ENCODE results near the gene RALGAPA2. TPM values are rescaled to one million over a fixed set of nuclear protein-coding genes. Genes with fewer than 3 reads are reported as not detected.

RALGAPA2 gene
- total RNA-seq, 1 experiment from 2014 or later = 10.8 TPM

DNA sequence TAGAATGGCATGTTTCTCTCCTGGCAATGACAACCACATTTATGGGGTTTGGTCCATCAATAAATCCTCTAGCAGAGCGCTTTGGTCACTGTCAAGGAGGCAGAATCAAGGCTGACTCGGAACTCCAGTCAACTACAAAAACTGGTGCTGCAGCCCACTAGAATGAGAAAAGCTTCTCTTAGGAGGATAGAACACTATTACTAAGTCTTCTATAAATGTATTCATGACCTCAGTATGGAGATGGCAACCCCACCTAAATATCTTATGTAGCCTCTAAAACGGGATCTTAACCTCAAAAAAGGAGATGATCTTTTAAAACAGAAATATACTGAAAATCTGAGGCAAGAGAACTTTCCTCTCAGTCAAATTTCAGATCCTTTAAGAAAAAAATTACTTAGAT, 68.5 kb downstream of the RALGAPA2 start:
- no peak overlapping the region for H2AFZ ChIP-seq (ENCODE audit: low read depth, low read length, poor library complexity, severe bottlenecking)
- no peak overlapping the region for H3K4me3 ChIP-seq (replicated peaks in 1 of 2; ENCODE audit: low read depth in 1 of 2, low read length in 2 of 2)
- H3K9me2 ChIP-seq (ENCODE audit: insufficient read depth) = no peaks in the 10 kb centered on the region
- TF ChIP-seq YY1 (IDR thresholded peaks at IDR 0.05; ENCODE audit: extremely low read depth, insufficient replicate concordance, low read depth, low read length) (no peak), CTCF (IDR thresholded peaks at IDR 0.05 in 2 of 3, conservative IDR thresholded peaks at IDR 0.05 in 1 of 3; ENCODE audit: borderline replicate concordance in 1 of 3, insufficient read depth in 1 of 3, low read depth in 2 of 3, low read length in 2 of 3) (no peak), EZH2 (IDR thresholded peaks at IDR 0.05) (no peak), POLR2A (IDR thresholded peaks at IDR 0.05; ENCODE audit: borderline replicate concordance, extremely low read depth, insufficient read depth, insufficient read length) (no peak), ZBTB33 (IDR thresholded peaks at IDR 0.05; ENCODE audit: extremely low read depth, insufficient replicate concordance, low read length) (no peak), EZH2phosphoT487 (IDR thresholded peaks at IDR 0.05; ENCODE audit: borderline replicate concordance) (no peak), TCF7L2 (IDR thresholded peaks at IDR 0.05; ENCODE audit: borderline replicate concordance, extremely low read depth, insufficient read depth, insufficient read length) (no peak), RAD21 (IDR thresholded peaks at IDR 0.05; ENCODE audit: low read depth) (no peak), SP1 (IDR thresholded peaks at IDR 0.05; ENCODE audit: low read depth) (no peak), MAX (IDR thresholded peaks at IDR 0.05) (no peak), EGR1 (IDR thresholded peaks at IDR 0.05; ENCODE audit: low read depth) (no peak), SRF (IDR thresholded peaks at IDR 0.05; ENCODE audit: low read depth) (no peak)
- TF ChIP-seq, protein P1, sequence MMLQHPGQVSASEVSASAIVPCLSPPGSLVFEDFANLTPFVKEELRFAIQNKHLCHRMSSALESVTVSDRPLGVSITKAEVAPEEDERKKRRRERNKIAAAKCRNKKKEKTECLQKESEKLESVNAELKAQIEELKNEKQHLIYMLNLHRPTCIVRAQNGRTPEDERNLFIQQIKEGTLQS (IDR thresholded peaks at IDR 0.05) = no peak
- no TSS peak for BruUV-seq (replicated peaks)
- H3K27me3 ChIP-seq (ENCODE audit: insufficient read depth, low read length) = no peaks in the 10 kb centered on the region
- intact Hi-C loops (cut with micrococcal nuclease) = no loop called here
- H3K27ac ChIP-seq (ENCODE audit: low read depth, low read length) = no peak overlapping the region
- H3K9ac ChIP-seq (ENCODE audit: low read length) = no peak overlapping the region
- ChIA-PET POLR2A (no interaction called here), RAD21 (ENCODE audit: low non-redundant PET in 1 of 2, low total read pairs in 2 of 2, uncharacterized antibody in 2 of 2, unreplicated experiment in 2 of 2) (no interaction called here), CTCF (interaction anchor here (0.5 kb wide), 1 partner anchor 23 kb away, joined by 5 read pairs; no protein-coding TSS in a partner anchor)
- H3K4me1 ChIP-seq (ENCODE audit: control insufficient read depth in 1 of 2, insufficient read depth in 2 of 2, low read length in 2 of 2) = no peaks in the 10 kb centered on the region
- H4K20me1 ChIP-seq (ENCODE audit: insufficient read depth) = no peaks in the 10 kb centered on the region; the same call in 1 of the 2 replicates
- H3K36me3 ChIP-seq (ENCODE audit: control insufficient read depth in 1 of 2, insufficient read depth in 2 of 2, low read length in 2 of 2) = no peaks in the 10 kb centered on the region
- no peaks in the 10 kb centered on the region for H3K9me3 ChIP-seq (ENCODE audit: control insufficient read depth in 1 of 2, insufficient read depth in 1 of 2, low read depth in 1 of 2, low read length in 2 of 2)
- no peak overlapping the region for H3K4me2 ChIP-seq (ENCODE audit: low read length)
- no peaks in the 10 kb centered on the region for H3K79me2 ChIP-seq (ENCODE audit: insufficient read depth, low read length)
- ATAC-seq = no peak
- no peak for DNase-seq (ENCODE audit: low read depth, low spot score)

All from HCT116 (cell line).